A549 treated with ZK216348 at 1 μM for 4 hours (cell line): Measurements from ENCODE around the gene MOB2. TPM values are rescaled to one million over a fixed set of nuclear protein-coding genes. Genes with fewer than 3 reads are reported as not detected.

Experiments
- total RNA-seq: library from RNA; stranded (reverse); fragments of 200-300 nt; extraction: Qiagen RNA extraction; gene quantifications from 5 replicates; pipeline ENCODE4 v1.2.3, GENCODE V29; 2022; ENCODE audit warnings: low read depth

Gene MOB2
- total RNA-seq, result 38.3 to 49.7 TPM (median 44.4 TPM) in 5 replicates

GRCh38 chr11:1486054-1486825 is at the start of gene MOB2:
MOB2 (minus strand) TSS chr11:1486779; CDS start chr11:1486556, 223 bp downstream.

Other genes starting within 250 kb of the MOB2 start
- 26.9 to 61.1 TPM (median 52.5 TPM) in 5 replicates for gene TOLLIP, start 177.1 kb downstream of the MOB2 start, total RNA-seq
- gene BRSK2, start 96.8 kb downstream of the MOB2 start, total RNA-seq, result 6.5 to 7.9 TPM (median 6.9 TPM) in 5 replicates
- 0.88 to 1.6 TPM (median 1.0 TPM) in 5 replicates for gene DUSP8, start 85.5 kb upstream of the MOB2 start, total RNA-seq
- gene KRTAP5-1, start 98.5 kb upstream of the MOB2 start, total RNA-seq, result not detected in 5 replicates
- gene KRTAP5-2, start 111.5 kb upstream of the MOB2 start, total RNA-seq, result not detected in 5 replicates
- not detected in 5 replicates for gene KRTAP5-3, start 121.7 kb upstream of the MOB2 start, total RNA-seq
- gene KRTAP5-4, start 135.4 kb upstream of the MOB2 start, total RNA-seq, result not detected in 5 replicates
- gene KRTAP5-5, start 143.0 kb upstream of the MOB2 start, total RNA-seq, result not detected in 5 replicates
- gene KRTAP5-6, start 210.4 kb upstream of the MOB2 start, total RNA-seq, result not detected in 5 replicates